Cortex of kidney (tissue), 1 donor: ENCODE data around the gene CCNL1.

Experiments used
- DNase-seq: peaks from one replicate; lab custom pipeline; 2025; lab: John Stamatoyannopoulos, UW

Gene CCNL1

DNA sequence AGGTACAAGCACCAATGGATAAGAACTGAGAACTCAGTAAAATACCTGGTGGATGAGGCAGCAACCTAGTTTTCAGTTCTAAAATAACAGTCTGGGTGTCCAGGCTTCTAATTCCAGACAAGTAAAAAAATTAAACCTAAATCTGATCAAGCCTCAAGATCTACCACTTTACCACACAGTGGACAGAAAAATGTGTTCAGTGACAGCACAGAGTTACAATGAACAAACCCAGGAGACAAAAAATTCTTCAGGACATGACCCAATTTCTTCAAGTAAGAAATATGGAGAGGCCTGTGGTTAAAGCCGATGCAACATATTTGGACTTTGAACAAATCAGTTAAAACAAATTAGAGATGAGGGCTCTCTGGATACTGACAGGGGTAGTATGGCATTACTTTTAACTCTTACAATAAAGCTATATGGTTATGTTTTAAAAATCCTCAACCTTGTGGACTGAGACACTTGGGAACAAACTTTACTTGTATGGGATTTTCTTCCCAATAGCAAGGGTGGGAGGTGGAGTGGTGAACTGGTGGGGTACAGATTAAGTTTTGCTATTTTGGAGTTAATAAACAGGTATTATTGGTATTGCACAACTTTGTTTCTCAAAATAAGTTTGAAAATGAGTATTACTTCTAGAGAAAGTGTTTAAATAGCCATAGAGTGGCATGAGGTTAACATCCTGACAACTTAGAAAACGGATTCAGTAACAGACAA is 14.2 kb downstream of the CCNL1 start:
- no peak for DNase-seq

DNA sequence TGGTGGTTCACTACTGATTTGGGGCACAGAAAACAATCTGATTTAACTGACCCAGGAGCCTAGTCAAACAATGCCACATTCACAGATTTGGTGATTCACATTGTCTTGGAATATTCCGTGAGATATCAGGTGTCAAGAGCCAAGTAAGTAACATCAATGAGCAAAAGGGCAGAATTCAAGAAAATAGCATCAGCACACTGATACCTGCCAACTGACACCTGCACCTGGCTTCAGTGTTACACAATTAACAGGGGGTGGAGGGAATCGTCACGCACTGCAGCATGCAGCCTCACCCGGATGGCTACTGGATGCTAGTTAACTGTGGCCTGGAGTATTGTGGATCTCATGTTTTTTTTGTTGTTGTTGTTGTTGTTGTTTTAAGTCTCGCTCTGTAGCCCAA is 17.6 kb downstream of the CCNL1 start:
- DNase-seq, result no peak

DNA sequence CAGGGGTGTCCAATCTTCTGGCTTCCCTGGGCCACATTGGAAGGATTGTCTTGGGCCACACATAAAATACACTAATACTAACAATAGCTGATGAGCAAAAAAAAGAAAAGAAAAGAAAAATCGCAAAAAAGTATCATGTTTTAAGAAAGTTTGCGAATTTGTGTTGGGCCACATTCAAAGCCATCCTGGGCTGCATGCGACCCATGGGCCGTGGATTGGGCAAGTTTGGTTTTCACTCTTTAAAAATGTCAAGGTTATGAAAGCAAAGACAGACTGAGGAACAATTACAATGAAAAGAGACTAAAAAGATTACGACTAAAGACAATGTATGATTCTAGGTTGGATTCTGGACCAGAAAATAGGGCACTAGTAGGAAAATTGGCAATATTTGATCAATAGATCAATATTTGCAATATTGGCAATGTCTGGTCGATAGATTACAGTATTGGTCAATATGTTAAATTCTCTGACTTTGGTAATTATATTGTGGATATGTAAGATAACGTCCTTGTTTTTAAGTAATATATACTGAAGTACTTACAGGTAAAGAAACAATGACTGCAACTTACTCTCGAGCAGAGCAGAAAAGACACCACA is 19.9 kb downstream of the CCNL1 start:
- DNase-seq, result no peak

DNA sequence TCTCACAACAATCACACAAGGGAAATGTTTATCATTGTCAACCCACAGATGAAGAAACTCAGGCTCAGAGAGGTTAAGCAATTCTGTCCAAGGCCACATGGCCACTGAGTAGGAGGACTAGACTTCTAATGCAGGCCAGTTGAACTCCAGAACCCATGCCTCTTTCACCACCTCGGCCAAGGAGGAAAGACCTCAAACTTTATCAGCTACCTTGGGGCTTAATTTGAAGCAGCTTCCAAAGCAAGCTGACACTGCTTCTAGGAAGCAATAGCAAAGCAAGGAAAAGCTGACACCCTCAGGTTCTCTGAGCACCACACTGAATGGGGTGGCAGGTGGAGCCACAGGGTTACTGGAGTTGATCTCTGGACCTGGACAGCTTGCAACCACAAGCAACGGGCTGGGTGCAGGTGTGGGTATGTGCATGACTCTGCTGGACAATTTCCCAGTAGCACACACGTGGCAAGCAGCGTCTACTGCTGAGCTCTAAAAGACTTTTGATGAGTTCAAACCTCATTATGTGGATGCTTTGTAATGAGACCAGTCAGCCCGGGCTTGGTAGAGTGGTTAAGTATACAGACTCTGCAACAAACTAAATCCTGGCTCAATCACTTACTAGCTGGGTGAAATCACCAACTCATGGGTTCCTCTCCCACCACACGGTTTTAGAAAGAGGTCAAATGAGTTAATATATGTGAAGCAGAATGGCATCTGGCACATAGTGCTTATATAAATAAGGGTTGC is 23.1 kb downstream of the CCNL1 start:
- no peak for DNase-seq

DNA sequence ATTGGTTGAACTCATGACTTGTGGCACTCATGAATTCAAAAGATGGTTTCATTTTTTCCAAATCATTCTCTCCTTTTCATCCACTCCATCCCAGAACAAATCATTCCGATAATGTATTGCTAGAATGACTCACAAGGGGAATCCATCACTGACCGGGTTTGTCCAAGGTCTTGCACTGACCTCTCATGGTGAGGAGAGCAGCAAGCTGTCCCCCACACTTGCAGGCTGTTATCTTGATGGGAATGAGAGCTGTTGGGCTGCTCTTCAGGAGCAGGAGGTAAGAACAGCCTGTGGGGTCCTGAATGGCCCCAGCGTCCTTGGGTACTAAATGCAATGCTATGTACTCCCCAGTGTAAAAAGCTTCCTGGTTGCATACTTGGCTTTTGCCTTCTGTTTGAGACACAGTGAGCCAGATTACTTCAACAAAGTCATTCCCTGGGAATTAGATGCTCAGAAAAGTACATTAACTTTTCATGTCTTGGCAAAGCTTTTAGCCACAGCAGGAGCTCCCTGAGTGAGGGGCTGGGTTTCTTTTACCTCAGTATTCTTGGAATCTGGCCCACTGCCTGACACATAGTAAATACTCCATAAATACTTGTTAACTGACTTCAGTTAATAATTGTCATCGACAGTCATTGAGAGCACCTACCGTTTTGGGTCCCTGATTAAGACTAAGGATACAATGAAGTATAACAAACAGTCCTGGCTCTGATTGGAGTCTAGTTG is 24.1 kb downstream of the CCNL1 start:
- no peak for DNase-seq

DNA sequence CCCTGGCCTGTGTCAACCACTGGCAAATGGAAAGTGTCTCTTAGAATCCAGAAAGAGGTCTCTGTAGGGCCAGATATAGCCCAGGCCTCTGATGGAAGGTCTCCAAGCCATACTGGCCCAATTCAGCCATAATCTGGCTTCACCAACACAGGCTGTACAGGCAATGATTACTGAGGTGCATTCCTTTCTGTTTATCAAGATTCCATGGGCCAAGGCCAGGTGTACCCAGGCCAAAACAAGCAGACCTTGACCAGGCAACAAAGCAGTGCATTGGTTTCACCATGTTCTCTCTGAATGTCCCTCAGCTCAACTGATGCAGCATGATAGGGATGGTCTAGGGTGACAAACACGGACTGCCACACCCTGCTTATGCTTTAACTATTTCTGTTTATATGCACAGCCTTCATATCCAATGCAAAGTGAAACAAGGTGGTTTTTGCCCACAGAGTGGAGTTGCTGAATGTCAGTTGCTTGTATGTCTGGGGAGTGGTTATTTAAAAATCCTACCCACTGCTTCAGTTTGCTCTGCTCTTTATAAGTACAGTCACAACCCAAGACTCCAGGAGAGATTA is 25.2 kb downstream of the CCNL1 start:
- DNase-seq, result no peak

DNA sequence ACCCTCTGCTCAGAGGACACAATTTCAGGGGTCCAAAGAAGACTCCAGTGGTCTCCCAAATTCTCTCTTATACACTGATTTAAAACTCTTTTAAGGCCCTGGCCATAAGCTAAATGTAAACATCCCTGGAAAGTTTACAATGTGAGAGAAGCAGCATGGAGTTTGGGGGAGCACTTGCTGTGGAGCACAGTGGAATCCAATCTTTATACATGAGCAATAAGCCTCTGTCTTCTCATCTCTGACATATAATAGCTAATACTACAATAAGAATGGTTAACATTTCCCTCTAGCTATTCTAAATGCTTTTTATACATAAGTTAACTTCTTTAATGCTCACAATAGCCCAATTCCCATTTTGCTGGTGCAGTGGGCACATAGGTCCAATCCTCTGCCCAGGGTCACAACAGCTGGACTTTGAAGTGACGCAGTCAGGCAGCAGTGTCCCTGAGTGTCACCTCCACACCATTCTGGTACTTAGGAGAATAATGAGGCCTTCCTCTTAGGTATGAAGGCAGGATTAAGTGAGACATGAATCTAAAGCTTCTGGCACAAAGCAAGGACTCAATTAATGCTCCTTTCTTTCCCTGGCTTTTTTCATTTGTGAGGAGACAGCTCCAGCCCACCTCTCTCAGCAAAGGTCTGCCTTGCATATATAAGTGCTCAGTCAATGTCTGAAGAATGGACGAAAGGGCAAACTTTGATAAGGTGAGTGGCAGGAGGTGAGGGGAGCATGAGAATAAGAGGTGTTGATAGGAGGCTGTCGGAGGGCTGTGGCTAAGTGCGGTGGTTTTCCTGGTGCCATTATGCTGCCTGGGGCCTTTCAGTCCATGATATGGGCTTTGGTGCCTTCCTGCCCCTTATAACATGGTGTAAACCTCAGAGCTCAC is 26.3 kb downstream of the CCNL1 start:
- no peak for DNase-seq

DNA sequence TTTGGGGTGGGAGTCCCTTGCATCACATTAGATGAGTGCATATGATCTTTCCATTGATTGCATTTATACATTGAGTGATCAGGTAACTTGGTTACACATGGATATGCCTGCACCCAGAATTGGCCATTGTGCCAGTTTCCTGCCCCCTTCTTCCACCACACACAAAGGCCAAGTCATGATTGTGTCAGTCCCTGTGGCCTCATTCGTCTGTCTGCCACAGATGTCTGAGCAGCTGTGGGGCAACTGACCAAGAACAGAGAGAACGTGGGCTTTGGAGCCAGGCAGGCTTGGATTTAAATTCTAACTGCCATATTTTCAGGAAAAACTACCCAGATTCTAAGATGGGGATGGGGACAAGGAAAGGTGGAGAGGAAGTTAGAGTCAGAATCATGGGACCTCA is 27.0 kb downstream of the CCNL1 start:
- DNase-seq, result no peak

DNA sequence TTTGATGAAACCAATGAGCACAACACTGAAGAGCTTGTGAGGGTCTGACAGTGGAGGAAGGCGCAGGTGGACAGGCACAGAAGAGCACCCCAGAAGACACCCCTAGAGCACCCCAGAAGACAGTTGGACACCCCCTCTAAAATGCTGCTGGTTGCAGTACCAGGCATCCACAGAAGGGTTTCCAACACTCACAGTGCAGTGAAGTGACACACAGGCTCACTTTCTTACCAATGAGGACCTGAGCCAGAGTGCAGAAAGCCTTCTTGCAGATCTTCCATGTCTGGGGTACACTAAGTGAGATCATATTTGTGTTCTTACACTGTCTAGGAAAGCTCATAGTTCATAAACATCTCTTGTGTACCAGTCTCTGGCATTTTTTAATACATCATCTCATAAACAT is 27.6 kb downstream of the CCNL1 start:
- DNase-seq, result no peak

DNA sequence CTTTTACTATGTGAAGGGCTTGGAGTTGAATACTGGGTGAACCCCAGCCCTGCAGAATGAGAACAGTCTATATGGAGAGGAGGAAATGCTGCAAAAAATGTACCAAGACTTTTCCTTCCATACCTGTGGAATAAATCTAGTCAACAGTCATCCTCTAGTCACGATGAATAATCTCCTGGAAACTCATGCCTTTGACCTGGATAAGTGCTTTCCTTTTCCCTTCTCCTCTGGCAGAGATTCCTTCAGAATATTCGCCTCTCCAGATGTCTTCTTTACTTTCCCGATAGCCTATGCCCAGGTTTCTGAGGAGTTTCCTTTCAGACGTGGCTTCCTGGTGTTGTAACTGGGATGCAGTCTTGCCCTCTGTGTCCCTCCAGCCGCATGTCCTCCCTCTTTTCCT is 28.1 kb downstream of the CCNL1 start:
- DNase-seq, result no peak

DNA sequence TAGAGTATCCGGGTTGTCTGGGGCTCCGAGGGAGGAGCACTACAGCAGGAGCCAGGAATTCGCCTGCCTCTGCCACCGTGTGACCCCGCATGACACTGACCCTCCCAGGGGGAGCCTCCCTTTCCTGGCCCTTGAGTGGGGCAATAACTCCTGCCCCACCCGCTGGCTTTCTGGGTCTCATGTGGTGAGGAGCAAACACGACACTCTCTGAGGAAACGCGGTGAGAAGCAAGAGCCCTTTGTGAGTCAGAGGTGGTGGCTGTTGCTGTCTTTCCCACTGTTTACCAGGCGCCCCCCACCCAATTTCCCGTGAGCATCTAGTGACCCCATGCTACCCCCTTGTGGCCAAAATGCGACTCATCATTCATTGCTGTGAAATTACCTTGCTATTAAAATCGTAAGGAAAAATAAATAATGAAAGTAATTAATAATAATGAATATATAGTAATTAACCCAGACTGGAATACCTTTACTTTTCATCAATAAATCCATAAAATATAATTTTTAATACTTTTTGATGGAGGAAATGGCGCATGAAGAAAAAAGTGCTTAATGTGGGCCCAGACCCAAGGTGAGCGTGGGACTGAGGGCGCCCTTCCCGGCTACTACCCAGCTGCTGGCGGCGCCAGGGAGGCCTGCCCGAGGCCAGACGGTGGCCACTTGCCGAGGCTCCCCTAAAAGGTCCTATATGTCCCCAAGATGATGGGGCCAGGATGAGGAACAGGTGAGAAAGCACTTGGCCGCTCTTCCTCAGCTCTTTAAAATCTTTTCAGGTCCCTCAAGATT is 29.3 kb downstream of the CCNL1 start:
- DNase-seq, result no peak

DNA sequence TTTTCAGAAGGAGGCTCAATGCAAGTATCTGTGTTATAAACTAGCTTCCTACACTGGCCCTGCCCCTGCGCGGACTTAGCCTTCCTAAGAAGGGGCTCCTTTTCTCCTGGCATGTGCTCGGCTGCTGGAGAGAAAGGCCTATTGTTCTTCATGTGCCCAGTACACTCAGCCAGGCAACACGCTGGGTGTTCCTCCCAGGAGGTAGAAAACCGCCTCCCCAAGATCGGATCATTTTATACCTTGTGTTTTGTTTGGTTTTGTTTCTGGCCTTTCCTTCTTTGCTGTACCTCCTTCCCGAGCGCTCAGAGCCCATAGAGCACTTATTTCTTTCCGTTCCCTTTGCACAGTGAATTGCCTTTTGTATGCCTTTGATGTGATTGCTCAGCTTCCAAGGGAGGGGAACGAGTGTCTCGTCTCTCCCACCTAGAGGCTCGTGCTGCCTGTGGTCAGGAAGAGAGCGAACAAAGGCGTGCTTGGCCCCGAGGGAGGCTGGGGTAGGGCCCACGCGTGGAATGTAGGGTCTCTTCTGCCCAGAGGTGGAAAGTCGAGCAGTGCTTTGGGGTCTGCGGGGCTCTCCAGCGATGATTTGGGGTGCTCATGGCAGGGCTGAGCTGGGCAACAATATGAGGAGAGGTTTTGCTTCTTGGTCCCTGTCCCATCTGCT is 30.0 kb downstream of the CCNL1 start:
- no peak for DNase-seq

DNA sequence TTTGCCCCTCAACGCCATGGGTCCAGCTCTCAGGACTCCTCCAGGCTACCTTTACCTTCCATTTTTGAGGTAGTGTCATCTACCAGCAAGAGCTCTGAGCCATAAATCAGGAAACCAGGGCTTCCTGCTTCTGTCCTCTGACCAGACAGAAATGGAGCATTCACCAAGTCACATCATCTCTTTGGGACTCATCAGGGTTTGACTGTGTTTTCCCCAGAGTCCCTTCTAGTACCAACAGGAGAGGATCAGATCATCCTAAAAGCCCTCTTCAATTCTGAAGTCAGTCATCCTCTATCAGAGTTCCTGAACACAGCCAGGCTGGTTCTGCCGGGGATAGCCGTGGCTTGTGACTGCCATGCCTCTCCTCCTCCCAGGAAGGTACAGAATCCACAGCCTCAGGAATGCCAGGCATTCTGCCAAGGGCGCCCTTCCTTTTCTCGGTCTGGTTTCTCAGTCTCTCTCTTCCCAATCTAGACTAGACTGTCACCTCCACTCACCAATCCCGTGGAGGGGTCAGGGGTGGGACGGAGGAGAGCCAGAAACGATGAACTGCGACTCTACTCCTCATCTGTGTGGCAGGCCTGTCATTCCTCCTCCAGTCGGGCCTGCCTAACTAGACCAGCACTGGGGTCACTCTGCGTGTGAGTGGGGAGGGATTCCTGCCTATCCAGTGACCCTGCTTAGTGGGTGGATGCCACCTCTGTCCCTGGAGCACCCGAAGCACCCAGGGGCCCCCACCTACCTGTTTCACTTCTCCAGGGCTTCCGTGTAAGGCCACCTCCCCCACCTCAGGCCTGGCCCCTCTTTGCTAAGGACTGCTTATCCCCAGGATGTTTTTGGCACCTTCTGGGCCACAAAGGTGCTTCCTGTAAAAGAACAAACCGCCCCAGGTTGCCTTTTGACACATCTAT is 30.9 kb downstream of the CCNL1 start:
- DNase-seq, result no peak

DNA sequence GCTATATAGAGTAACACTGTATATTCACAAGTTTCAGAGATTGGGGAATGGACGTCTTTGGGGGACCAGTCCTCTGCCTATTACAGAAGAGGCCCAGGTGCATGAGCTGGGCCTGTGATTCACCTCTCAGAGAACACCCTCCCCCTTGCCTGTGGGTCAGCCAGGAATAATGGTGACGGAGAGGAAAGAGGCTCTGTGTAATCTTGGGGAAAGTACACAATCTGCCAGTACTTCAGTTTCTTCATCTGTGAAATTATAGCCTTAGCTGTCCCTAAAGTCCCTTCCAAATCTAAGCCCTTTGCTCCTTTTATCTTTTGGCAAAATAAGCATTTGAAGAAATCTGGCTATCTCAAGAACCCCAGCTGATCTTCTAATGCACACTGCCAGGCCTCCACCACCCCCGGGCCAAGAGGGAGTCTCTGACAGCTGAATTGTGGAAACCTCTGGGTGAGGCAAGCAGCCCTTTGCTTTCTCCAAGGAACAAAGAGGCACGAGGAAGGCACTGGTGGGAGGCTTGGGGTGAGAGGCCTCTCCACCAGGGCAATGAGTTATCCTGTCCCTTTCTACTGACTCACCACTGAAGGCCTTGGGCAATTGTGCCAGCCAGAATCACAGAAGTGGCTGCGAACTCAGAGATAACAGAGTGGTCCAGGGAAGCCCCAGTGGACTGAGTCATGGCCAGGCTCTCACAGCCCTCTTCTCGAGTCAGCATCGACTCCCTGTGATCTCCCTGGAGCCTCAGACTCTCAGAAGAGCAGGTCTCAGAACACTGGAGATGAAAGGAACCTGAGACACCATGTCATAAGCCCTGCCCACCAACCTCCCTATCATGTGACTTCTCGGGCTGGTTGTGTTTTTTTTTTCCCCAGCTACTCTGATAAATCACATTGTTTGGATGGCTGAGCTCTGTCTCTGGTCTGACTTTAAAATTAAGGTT is 31.8 kb downstream of the CCNL1 start:
- no peak for DNase-seq

DNA sequence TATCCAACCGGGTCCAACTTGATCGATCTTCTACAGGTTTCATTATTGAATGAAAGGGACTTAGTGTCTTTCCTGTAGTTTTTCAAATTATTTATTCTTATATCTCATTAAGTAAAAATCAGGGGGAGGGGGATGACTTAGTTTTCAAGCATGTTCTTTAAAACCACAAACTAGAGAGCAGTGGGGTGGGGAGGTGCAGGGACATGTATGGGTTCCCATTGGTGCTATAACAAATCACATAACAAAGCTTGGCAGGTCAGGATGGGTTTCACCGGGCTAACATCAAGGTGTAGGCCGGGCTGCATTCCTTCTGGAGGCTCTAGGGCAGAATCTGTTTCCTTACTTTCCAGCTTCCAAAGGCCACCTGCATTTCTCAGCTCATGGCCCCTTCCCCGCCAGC is 32.7 kb downstream of the CCNL1 start:
- DNase-seq, result no peak

DNA sequence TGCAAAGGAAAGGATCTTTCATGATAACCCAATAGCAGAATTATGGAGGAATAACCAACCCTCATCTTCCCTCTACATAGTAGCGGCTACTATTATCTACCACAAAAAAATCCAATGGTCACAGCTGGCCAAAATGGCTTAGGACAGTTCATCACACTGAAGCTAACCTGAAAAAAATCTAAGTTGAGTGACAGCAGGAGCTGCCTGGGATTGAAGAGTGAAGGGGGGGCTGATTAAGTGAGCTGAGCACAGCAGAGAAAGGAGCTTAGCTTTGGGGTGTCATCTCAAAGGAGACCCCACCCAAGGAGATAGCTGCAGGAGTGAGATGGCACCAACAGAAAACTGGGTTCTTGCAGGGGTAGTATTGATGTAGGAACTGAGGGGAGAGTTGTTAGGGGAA is 33.6 kb downstream of the CCNL1 start:
- DNase-seq, result no peak

DNA sequence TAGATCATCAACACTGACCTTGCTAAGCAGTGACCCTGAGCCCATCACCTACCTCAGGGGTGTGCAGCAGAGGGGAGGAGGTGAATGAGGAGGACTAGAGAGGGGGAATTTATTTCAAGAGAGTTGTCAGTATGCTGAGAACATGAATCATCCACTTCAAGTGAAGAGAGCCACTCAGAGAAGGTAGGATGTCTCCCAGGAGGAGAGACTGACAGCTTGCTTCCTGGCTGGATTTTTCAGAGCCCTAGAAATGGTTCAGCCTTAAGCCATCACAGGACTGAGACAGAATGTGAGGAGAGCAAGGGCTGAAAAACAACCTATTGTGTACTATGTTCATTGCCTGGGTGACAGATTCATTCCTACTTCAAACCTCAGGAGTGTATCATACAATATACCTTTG is 34.8 kb downstream of the CCNL1 start:
- DNase-seq, result no peak

DNA sequence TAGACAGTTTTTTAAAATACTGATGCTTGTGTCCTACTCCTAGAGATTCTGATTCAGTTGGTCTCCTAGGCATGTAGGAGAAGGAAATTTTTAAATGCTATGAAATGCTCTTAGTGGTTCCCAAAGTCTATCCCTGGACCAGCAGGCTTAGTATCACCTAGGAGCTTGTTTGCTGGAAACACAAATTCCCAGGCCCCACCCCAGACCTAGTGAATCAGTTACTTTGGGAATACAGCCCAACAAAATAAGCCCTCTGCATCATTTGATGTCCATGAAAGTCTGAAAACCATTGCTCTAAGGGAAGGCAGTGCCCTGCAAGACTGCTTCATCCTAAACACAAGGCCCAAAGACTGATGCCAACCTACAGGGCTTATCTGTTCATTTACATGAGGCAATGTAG is 36.3 kb downstream of the CCNL1 start:
- no peak for DNase-seq
